ENCODE data around the gene PACRG.

- TF ChIP-seq TCF12 (IDR thresholded peaks at IDR 0.05; ENCODE audit: low read depth, low read length) (no peak), POLR2AphosphoS5 (IDR thresholded peaks at IDR 0.05; ENCODE audit: low read depth, low read length) (no peak), CTCF (IDR thresholded peaks at IDR 0.05; ENCODE audit: control extremely low read depth in 1 of 3, insufficient read depth in 1 of 3, low read depth in 1 of 3, low read length in 3 of 3) (no peak), JUN (IDR thresholded peaks at IDR 0.05; ENCODE audit: low read depth, low read length) (no peak), EP300 (IDR thresholded peaks at IDR 0.05; ENCODE audit: borderline replicate concordance in 1 of 2, low read depth in 2 of 2, low read length in 2 of 2) (no peak)
Observed at GRCh38 chr6:163313981-163314380, 586.2 kb downstream of the PACRG start.
